GM19467 (cell line): ENCODE results near the gene SPAG16.

Experiments used
- ATAC-seq: cut with Tn5 transposase; IDR thresholded peaks from one replicate; pipeline ENCODE4 v1.9.1; 2021; ENCODE audit warnings: mild to moderate bottlenecking, moderate library complexity; ENCODE audit not compliant: unreplicated experiment

Gene SPAG16

GRCh38 chr2:214325404-214325803 lies 1041.1 kb downstream of the SPAG16 start:
- no peak for ATAC-seq

DNA sequence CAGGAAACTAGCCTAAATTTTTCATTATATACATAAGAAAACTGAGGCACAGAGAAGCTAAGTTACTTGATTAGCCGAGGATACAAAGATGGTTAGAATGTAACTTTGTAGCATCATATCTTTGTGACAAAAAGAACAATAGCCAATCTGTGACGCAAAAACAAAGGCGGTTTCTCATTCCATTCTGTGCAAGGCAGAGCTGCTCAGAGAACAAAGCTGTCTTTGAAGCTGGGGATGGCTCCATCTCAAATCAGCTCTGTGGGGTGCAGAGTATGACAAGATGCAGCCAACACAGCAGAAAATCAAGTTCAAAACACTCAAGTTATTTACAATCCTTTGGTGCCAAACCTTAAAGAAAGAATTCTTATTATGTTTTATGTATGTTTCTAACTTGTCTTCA lies 1044.7 kb downstream of the SPAG16 start:
- ATAC-seq: no peak

DNA sequence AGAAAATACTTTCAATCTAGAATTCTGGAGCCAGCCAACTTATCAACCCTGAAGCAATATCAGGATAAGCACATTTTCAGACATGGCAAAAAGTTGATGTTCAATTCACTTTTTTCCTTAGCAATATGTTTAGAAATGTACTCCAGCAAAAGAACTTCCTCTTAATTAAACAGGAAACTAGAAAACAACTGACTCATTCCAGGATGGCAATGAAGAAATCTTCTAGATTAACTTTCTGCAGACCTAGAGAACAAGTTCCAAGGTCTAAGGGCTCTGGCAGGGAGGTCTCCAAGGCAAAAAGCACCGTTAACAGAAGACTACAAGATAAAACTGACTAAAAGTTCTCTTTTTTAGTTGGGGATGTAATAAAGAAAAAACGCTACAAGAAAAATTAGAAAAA lies 1057.4 kb downstream of the SPAG16 start:
- ATAC-seq: no peak

DNA sequence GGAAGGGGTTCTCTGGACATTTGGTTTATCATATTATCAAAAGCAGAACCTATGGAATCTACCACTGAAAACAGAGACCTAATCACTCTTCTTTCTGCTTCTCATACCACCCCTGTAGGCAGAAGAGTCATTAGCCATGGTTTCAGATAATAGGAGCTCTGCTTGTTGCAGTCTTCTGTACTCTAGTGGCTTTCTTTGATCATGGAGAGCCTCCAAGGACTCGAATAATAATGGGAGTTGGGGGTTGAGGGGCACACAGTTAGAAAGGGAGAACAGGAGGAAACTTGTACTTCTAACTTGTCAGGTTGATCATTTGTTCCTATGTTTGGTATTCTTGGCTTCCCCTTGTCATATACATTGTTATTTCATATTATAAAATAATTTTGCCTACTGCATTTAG lies 1074.2 kb downstream of the SPAG16 start:
- ATAC-seq: no peak

- no peak for ATAC-seq
Measured at GRCh38 chr2:214361116-214361515, 1076.9 kb downstream of the SPAG16 start.

DNA sequence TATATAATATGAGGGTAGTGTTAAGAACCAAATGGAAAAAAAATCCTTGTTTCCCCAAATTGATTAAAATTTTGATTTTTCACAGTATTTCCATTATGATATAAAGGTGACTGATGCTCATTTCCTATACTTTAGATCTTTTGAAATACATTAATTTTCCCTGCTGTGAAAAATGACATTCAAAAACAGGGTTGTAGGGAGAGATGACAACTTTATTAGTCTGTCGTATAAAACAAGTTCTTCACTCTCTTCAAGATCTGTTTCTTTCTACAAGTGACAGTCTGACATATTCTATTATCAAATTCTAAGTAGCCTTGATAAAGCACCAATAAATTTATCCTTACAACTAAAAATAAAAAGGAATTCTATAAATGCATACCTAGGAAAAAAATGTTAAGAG lies 1081.3 kb downstream of the SPAG16 start:
- ATAC-seq: no peak

DNA sequence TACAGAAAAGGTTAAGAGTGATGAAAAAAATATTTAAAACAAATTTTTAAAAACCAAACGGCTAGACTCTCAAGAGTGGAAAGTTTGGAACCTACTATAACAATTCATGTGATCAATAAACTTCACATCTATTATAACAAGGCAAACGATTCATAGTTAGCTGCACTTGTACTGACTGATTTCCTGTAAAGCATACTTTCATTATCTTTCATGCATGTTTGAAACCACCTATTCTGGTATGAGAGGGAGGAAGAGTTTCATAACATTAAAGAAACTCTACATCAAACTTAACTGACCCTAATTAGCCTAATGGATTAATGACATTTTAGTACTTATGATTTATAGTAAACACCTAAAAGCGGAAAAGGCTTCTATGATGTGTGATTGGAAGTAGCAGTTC lies 1082.9 kb downstream of the SPAG16 start:
- ATAC-seq: no peak

DNA sequence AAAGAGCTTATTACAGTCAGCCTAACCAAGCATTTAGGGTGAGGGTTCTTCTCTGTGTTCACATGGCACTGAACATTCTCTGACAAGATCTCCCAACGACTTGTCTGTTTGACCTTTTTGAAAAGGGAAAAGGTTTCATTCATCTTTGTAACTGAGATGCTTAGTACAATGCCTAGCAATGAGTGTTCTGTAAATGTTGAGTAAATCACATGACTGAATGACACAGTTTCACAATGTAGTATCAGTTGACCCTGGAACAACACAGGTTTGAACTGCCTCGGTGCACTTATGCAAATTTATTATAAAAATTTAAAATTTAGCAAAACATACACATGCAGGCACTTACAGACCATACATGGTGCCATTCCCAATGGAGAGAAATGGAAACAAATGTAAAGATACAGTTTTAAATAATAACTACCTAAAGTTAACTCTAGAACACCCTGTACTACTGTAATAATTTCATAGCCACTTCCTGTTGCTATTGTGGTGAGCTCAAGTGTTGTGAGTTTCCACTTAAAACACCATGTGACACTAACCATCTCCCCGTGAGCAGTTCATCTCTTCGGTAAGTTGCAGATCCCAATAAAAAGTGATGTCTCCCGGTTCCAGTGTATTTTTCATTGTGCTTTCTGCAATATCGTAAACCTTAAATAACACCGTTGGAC lies 1092.5 kb downstream of the SPAG16 start:
- no peak for ATAC-seq

GRCh38 chr2:214377286-214377624 lies 1093.0 kb downstream of the SPAG16 start:
- no peak for ATAC-seq

GRCh38 chr2:214378455-214379103 lies 1094.3 kb downstream of the SPAG16 start:
- ATAC-seq: no peak

DNA sequence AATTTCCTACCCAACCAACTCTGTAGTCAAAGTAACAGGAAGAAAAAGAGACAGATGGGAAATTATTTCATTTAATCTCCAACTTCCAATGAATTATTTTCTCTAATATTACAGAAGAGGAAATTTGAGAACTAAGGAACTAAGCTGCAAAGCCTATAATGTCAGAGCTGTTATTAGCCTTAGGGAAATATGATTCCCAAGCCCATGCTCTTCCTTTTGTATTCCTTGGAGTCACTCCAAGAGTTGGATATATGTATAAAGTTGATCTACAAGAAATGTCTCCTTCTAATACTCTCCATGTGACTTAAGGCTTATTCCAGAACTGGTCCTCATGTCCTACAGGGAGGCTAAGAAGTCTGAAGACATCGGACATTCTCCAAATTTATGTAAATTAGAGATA lies 1095.0 kb downstream of the SPAG16 start:
- no peak for ATAC-seq

DNA sequence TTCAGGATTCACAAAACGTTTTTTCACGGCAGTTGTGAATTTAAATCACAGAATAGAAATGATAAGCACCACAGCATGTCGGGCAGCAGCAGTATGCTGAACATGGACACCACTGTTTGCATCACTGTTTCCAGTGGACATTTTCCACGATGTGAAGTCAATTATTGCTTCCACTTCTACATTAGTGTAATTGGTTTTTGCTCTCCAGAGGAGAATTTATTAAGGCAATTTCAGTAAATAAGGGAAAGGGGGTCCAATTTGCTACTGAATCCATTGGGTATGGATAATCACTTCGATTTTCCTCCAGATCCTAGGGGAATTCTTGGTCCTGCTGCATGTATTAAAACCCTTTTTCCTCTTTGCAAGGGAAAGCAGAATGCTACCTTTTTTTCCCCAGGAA lies 1096.4 kb downstream of the SPAG16 start:
- no peak for ATAC-seq

DNA sequence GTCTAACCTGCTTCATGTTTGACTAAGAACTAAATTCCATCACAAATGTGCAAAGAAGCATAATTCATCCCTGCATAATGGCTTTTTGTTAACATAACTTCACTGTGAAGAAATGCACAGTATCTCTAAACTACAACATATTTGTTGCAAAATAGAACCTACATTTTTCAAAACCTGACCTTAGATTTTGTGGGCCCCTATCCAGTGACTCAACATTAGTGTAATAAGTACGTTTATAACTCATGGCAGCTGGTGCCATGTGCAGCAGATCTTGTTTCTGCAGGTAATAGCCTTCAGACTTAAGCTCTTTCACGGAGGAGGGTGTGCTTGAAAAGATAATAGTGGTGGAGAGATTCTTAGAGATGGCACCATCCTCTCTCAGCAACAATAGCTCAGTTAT lies 1098.0 kb downstream of the SPAG16 start:
- ATAC-seq: no peak

DNA sequence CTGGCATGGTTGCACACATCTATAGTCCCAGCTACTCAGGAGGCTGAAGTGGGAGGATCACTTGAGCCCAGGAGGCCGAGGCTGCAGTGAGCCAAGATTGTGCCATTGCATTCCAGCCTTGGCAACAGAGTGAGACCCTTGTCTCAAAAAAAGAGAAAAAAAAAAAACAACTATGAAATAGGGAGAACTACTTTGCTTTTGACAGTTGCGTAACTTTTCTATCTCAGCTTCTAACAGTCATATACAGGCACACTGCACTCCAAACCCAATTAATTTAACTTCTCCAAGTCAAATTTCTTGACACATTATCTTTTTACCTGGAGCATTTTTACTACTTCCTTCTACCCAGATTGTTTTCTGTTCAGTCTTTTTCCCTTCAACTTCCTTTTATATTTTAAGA lies 1102.5 kb downstream of the SPAG16 start:
- no peak for ATAC-seq

DNA sequence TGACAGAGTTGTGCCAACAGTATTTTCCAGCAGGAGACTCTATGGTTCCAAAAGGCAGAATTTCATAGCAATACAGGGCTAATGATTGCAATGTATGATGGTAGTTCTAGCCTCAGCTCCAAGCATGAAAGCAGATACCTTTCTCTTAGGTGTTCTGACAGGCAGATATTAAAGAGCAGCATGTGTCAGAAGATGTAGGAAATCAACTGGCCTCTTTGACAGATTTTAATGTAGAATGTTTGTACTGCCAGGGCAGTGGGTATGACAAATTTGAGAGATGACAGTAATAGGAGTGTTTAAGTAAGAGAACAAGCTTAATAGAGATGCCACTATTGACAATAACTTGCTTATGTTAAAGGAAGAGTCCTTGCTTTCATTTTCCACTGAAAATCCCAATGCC lies 1105.1 kb downstream of the SPAG16 start:
- ATAC-seq: no peak

GRCh38 chr2:214393796-214394195 lies 1109.5 kb downstream of the SPAG16 start:
- no peak for ATAC-seq

- no peak for ATAC-seq
Measured at GRCh38 chr2:214395040-214395439, 1110.8 kb downstream of the SPAG16 start.

DNA sequence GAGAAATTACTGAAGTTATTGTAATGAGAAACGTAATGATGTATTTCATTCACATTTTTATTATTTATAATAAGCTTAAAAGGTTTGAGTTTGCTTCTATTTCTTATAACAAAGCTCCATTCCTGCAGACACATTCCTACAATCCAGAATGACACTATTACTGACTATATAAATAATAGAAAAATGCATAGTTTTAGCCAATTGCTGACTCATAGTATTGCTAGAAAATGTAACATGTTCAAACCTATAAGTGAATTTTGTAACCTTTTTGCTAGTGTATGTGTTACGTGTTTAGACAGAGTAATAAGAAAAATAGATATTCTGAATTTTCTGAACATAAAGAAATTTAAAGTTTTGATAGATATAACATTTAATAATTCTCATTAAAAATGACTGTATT lies 1117.3 kb downstream of the SPAG16 start:
- ATAC-seq: no peak

DNA sequence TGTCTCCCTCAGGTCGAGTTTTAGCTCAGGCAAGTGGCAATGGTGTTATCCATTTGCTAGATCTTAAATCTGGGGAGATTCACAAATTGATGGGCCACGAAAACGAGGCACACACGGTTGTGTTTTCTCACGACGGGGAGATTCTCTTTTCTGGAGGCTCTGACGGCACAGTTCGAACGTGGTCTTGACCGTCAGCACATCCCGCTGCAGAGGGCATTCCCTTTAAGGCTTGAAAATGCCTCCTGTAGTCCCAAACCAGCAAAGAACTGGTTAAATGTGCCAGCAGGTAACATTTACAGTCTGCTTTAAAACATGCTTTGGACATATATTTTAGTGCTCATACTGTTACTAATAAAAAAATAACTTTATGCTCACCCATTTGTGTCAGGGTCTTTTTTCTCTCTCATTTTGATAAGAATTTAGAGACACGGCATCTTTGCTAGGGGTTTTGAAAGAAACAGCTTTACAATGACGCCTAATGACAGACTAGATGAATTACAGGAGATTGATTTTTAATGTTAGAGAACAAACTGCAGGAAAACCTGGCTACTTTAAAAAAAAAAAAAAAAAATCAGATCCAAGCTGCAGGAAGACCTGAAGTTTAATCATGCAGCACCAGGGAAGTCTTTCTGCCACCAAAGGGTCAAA lies 1126.0 kb downstream of the SPAG16 start:
- ATAC-seq: no peak

DNA sequence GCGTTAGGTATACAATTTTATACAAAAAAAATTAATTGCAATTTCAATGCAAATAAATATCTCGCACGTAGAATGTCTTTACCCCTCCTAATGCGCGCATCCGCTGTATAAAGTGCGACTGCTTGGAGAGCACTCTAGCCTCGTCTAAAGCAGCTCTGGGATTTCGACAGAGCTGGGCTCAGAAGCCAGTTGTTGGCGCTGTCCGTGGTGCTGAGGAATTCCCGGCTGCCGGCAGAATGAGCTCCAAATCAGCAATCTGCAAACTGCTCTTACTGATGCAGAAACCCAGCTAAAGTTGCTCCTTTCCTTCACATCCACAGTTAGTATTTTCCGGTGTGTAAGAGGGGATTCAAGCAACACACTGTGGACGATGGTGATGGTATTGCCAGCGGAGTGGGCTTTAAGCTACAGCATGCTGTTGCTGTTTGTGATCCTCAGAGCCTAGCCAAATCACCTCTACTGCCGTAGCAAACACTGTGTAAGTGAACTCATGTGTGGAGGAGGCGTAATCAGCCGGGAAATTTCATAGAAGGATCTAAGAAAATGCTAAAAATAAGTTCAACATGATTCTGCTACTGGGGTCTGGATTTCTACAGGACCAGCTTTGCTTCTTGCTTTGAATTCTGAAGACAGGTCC lies 1126.8 kb downstream of the SPAG16 start, which contains the start of gene VWC2L:
Gene VWC2L, plus strand, starts transcription at position 137 of the 637 bp plus-strand sequence. CDS start 3,140 bp downstream, outside the sequence.
- no peak for ATAC-seq

- ATAC-seq: no peak
Measured at GRCh38 chr2:214412679-214413078, 1128.4 kb downstream of the SPAG16 start.

- ATAC-seq: no peak
Measured at GRCh38 chr2:214436470-214436869, 1152.2 kb downstream of the SPAG16 start.
